Gastroesophageal sphincter (tissue), 4 donors: ENCODE results near the gene NCKAP5. TPM values are rescaled to one million over a fixed set of nuclear protein-coding genes. Genes with fewer than 3 reads are reported as not detected.

Experiments used
- ATAC-seq: fragments of 150-250 bp; one replicate; pipeline ENCODE4 v1.9.1; 2016; ENCODE audit warnings: mild to moderate bottlenecking, moderate library complexity
- H3K27ac ChIP-seq, 4 donors: fragments of 200-600 bp; sonication (generic) in 3 of 4; 1 replicate in 3 of 4; 2 replicates in 1 of 4; pipeline ENCODE4 v1.5.1; 2016 to 2019
- H3K27me3 ChIP-seq: fragments of 200-600 bp; sonication (generic); one replicate; pipeline ENCODE4 v1.5.1; 2019
- H3K36me3 ChIP-seq, 2 donors: fragments of 200-600 bp; sonication (generic); one replicate each; pipeline ENCODE4 v1.5.1; 2019; ENCODE audit warnings: control low read depth in 1 of 2
- H3K4me1 ChIP-seq, 3 donors: fragments of 200-600 bp; sonication (generic); 1 replicate in 2 of 3; 2 replicates in 1 of 3; pipeline ENCODE4 v1.5.1; 2016 to 2019; ENCODE audit warnings: control low read depth in 2 of 3
- H3K4me3 ChIP-seq, 2 donors: fragments of 200-600 bp; sonication (generic); one replicate each; pipeline ENCODE4 v1.5.1; 2019; ENCODE audit warnings: mild to moderate bottlenecking in 1 of 2, moderate library complexity in 1 of 2
- H3K9me3 ChIP-seq, 3 donors: fragments of 200-600 bp; sonication (generic); one replicate each; pipeline ENCODE4 v1.5.1; 2017 to 2019; ENCODE audit warnings: control low read depth in 2 of 3
- EP300 ChIP-seq: sonication (generic); formaldehyde crosslinking; IDR thresholded peaks from one replicate; pipeline ENCODE4 v1.6.1; 2017; ENCODE audit warnings: antibody characterized with exemption, mild to moderate bottlenecking
- POLR2A ChIP-seq, 2 donors: fragments of 450-650 bp; IDR thresholded peaks; one replicate each; pipeline ENCODE4 v1.6.1; 2017; ENCODE audit warnings: antibody characterized with exemption in 2 of 2, mild to moderate bottlenecking in 2 of 2, moderate library complexity in 1 of 2
- POLR2AphosphoS5 ChIP-seq: sonication (generic); formaldehyde crosslinking; IDR thresholded peaks from one replicate; pipeline ENCODE4 v1.6.1; 2017; ENCODE audit warnings: antibody characterized with exemption
- WGBS, 2 donors: methylation state at CpG; one replicate each; pipeline ENCODE4 v1.1.5; 2018; ENCODE audit warnings: low coverage in 1 of 2; 5-methylcytosine and 5-hydroxymethylcytosine counted together
- total RNA-seq, 4 donors: library from RNA; depleted of rRNA; stranded (reverse); fragments of >200 nt; gene quantifications; one replicate each; pipeline ENCODE4 v1.1.0, GENCODE V29; 2016
- TF ChIP-seq, protein P1 (sequence below), 4 experiments: fragments of 200-600 bp in 2 of 4; fragments of 450-650 bp in 2 of 4; sonication (generic) in 1 of 4; IDR thresholded peaks; one replicate each; pipeline ENCODE4 v1.5.1; 2017 to 2019; ENCODE audit warnings: antibody characterized with exemption in 4 of 4, mild to moderate bottlenecking in 2 of 4, moderate library complexity in 2 of 4

NCKAP5 gene
- total RNA-seq, 4 donors from 2014 or later: 0.16 to 0.57 (median 0.33) TPM

DNA sequence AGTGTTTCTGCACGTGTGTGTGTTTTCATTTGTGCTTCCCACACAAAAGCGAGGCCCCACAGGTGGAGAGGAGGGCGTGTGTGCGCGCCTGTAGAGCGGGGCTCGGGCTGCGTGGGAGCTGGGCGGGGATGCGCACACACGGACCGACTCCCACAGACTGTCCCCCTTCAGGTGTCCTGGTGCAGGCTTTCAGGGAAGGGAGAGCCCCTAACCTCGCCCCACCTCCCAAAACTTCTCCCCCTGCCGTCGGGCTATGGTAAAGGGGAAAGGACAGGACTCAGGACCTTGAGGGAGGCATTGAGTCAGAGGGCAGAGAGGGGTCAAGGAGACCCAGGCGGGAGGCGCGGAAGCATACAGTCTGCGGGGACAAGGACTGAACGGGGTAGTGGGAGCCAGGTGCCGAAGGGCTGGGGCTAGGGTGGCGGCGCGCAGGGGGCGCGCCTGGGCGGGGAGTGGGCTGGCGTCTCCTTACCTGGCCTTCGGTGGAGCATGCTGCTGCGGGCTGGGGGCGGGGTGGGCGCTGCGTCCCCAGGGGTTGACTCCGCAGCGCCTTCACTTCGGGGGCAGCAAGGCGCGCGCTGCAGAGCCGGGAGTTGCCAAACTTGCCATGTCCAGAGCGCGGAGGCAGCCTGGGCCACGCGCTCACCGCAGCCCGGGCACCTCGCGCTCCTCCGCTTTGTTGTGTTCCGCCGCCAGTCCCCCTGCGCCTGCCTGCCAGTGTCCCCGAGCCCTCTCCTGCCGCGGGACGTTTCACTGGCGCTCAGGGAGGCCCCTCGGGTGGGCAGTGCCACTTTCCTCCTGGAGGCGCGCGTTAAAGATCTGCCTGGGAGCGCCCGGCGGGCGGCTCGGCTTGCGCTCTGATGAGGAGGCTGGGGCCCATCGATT is 302.0 kb downstream of the NCKAP5 start:
- Histone ChIP-seq H3K9me3 (no peaks in the 10 kb centered on the region), H3K4me1 (peaks cover 0 to 20% (median 3%) of the 10 kb centered on the region in 3 donors), H3K27me3 (peaks cover 26% of the 10 kb centered on the region), H3K27ac (peak overlapping the region in 1 of 4 donors; percentile 32), H3K4me3 (peak overlapping the region; percentile 19 to 48), H3K36me3 (no peaks in the 10 kb centered on the region)
- TF ChIP-seq EP300: no peak
- TF ChIP-seq, protein P1, sequence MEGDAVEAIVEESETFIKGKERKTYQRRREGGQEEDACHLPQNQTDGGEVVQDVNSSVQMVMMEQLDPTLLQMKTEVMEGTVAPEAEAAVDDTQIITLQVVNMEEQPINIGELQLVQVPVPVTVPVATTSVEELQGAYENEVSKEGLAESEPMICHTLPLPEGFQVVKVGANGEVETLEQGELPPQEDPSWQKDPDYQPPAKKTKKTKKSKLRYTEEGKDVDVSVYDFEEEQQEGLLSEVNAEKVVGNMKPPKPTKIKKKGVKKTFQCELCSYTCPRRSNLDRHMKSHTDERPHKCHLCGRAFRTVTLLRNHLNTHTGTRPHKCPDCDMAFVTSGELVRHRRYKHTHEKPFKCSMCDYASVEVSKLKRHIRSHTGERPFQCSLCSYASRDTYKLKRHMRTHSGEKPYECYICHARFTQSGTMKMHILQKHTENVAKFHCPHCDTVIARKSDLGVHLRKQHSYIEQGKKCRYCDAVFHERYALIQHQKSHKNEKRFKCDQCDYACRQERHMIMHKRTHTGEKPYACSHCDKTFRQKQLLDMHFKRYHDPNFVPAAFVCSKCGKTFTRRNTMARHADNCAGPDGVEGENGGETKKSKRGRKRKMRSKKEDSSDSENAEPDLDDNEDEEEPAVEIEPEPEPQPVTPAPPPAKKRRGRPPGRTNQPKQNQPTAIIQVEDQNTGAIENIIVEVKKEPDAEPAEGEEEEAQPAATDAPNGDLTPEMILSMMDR (IDR thresholded peaks at IDR 0.05): no peak
- no peak for TF ChIP-seq POLR2AphosphoS5
- no peak for TF ChIP-seq POLR2A (IDR thresholded peaks at IDR 0.05)
- peak; percentile 12 for ATAC-seq
- WGBS, 2 donors: 0% methylated on average over 1 to 2 of the region's 68 CpGs

DNA sequence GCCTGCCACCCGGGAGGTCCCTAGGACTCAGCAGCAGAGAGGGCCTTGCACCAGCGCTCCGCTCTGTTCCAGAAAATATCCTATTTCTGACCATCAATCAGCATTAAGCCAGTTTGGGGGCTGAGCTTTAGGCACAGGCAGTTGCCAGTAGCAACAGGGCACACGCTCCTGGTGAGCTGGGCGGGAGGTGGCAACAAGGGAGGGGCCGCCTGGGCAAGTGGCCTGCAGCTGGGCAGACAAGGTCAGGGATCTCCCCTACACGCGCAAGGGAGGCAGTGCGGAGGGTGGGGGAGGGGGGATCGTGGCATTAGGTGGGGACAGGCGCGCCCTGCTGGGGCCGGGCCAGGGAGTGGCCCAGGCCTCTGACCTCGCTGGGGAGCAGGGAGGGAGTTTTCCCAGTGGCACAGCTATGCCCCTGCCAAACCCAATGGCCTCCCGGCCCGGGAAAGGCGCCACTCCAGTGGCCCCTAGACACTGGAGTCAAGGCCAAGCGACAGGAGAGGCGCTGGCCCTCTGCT is 302.8 kb downstream of the NCKAP5 start:
- Histone ChIP-seq H3K4me1 (peaks cover 0 to 20% (median 3%) of the 10 kb centered on the region in 3 donors), H3K9me3 (no peaks in the 10 kb centered on the region), H3K4me3 (peak overlapping the region in 1 of 2 donors; percentile 48), H3K36me3 (no peaks in the 10 kb centered on the region), H3K27me3 (peaks cover 26% of the 10 kb centered on the region), H3K27ac (no peak overlapping the region)
- ATAC-seq: peak; percentile 37
- 40% methylated on average over 4 of the region's 19 CpGs; no CpG with 5 or more reads in 1 of the 2 donors for WGBS, 2 donors
- TF ChIP-seq POLR2AphosphoS5: no peak
- TF ChIP-seq, protein P1 (IDR thresholded peaks at IDR 0.05): no peak
- no peak for TF ChIP-seq POLR2A (IDR thresholded peaks at IDR 0.05)
- TF ChIP-seq EP300: no peak

DNA sequence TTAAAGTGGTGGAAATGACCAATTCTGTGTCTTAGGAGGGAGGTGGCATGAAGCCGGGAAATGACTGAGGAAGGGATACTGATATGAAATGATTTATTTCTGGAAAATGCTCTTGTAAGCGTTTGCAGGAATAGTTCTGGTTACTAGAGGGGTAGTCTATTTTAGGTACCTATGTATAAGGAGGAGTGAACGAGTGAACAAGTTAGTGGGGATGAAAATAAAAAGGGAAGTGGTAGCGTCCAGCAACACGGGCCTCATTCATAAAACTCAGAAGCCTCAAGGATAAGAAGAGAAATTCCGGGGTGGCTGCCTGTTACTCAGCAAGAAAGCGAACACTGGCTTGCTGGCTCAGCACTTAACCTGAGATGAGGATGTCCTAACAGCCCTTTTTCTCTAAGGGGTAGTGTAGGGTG is 303.3 kb downstream of the NCKAP5 start:
- H3K4me3 ChIP-seq: peak overlapping the region in 1 of 2 donors; percentile 48
- TF ChIP-seq, protein P1 (IDR thresholded peaks at IDR 0.05): no peak
- TF ChIP-seq POLR2AphosphoS5 (no peak), POLR2A (IDR thresholded peaks at IDR 0.05) (no peak), EP300 (no peak)

DNA sequence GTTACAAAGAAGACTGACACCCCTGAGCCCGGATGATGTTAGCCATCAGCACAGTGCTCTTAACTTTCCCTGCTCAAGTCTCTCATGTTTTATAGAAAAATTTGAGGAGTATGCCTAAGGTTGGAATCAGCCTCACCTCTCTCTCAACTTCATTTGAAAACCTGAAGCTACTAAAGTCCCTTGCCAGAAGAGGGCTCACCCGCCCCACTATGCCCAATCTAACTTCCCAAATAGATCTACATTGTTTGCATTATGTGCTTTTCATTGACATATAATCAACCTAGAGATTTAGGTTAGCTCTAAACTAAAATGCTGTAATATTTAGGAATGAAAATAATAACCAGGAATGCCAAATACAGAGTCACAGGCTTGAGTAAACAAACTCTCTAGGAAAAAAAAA is 305.4 kb downstream of the NCKAP5 start:
- no peak overlapping the region for H3K4me3 ChIP-seq
- no peak for TF ChIP-seq POLR2A (IDR thresholded peaks at IDR 0.05)
- TF ChIP-seq EP300: no peak
- no peak for TF ChIP-seq POLR2AphosphoS5
- TF ChIP-seq, protein P1 (IDR thresholded peaks at IDR 0.05): no peak
- 69 to 93% methylated on average over 2 of the region's 2 CpGs for WGBS, 2 donors
- H3K36me3 ChIP-seq: no peaks in the 10 kb centered on the region
- peaks cover 26% of the 10 kb centered on the region for H3K27me3 ChIP-seq
- no peak for ATAC-seq
- no peak overlapping the region for H3K27ac ChIP-seq
- H3K4me1 ChIP-seq: peaks cover 0 to 20% (median 3%) of the 10 kb centered on the region in 3 donors
- H3K9me3 ChIP-seq: no peaks in the 10 kb centered on the region

More for the DNA sequence above, 303.3 kb downstream of the NCKAP5 start:
- H3K27ac ChIP-seq: no peak overlapping the region
- no peaks in the 10 kb centered on the region for H3K36me3 ChIP-seq
- H3K4me1 ChIP-seq: peaks cover 0 to 20% (median 3%) of the 10 kb centered on the region in 3 donors
- peaks cover 26% of the 10 kb centered on the region for H3K27me3 ChIP-seq
- ATAC-seq: no peak
- WGBS, 2 donors: 47 to 70% methylated on average over 5 to 6 of the region's 7 CpGs
- no peaks in the 10 kb centered on the region for H3K9me3 ChIP-seq
